ENCODE results near the gene GAS2L1. TPM values are rescaled to one million over a fixed set of nuclear protein-coding genes. Genes with fewer than 3 reads are reported as not detected.

GAS2L1 gene
- 16.0 and 19.1 TPM in 2 replicates for total RNA-seq

GRCh38 chr22:29306175-29306834 is at the start of gene GAS2L1:
Gene GAS2L1 (plus strand): TSS chr22:29306650. CDS start chr22:29308106, 1,456 bp downstream.

GRCh38 chr22:29267858-29268510 is 38.5 kb upstream of the GAS2L1 start, which contains the start of the genes EWSR1 and RHBDD3:
Gene EWSR1 (plus strand): TSS chr22:29268268. CDS start chr22:29268337, 69 bp downstream.
Gene RHBDD3 (minus strand): TSS chr22:29267981. CDS start chr22:29265626, 2,355 bp downstream.

GRCh38 chr22:29315286-29316140 is 9.1 kb downstream of the GAS2L1 start, which contains the start of gene RASL10A:
Gene RASL10A (minus strand): TSS chr22:29315697. CDS start chr22:29315246, 451 bp downstream.

Other genes starting within 250 kb of the GAS2L1 start
- gene C22orf31, start 244.8 kb upstream of the GAS2L1 start, total RNA-seq, result not detected in 2 replicates
- 1.6 and 6.5 TPM in 2 replicates for gene KREMEN1, start 233.6 kb upstream of the GAS2L1 start, total RNA-seq
- gene EMID1, start 100.8 kb upstream of the GAS2L1 start, total RNA-seq, result not detected in 2 replicates
- gene RHBDD3, start 38.7 kb upstream of the GAS2L1 start, total RNA-seq, result 17.6 and 24.5 TPM in 2 replicates
- gene EWSR1, start 38.4 kb upstream of the GAS2L1 start, total RNA-seq, result 102 and 105 TPM in 2 replicates
- not detected in 2 replicates for gene RASL10A, start 9.0 kb downstream of the GAS2L1 start, total RNA-seq
- gene AP1B1, start 81.9 kb downstream of the GAS2L1 start, total RNA-seq, result 50.6 and 58.5 TPM in 2 replicates
- gene RFPL1, start 131.9 kb downstream of the GAS2L1 start, total RNA-seq, result not detected in 2 replicates
- gene NEFH, start 173.6 kb downstream of the GAS2L1 start, total RNA-seq, result 0.20 and 0.53 TPM in 2 replicates
- 39.4 and 62.9 TPM in 2 replicates for gene THOC5, start 247.1 kb downstream of the GAS2L1 start, total RNA-seq